Peyer's patch (tissue), 4 donors: Measurements from ENCODE around the gene JPH2. TPM values are rescaled to one million over a fixed set of nuclear protein-coding genes. Genes with fewer than 3 reads are reported as not detected.

ENCODE experiments used
- DNase-seq, 3 donors: peaks; one replicate each; pipeline ENCODE4 v3.0.0-alpha.2; 2017 to 2019
- H3K27ac ChIP-seq, 4 donors: fragments of 200-600 bp; sonication (generic); one replicate each; pipeline ENCODE4 v1.5.1; 2016 to 2019
- H3K27me3 ChIP-seq, 2 donors: fragments of 200-600 bp; sonication (generic); one replicate each; pipeline ENCODE4 v1.5.1; 2019
- H3K36me3 ChIP-seq, 3 donors: fragments of 200-600 bp; sonication (generic); one replicate each; pipeline ENCODE4 v1.5.1; 2016 to 2019
- H3K4me1 ChIP-seq, 4 donors: fragments of 200-600 bp; sonication (generic); one replicate each; pipeline ENCODE4 v1.5.1; 2016 to 2019
- H3K4me3 ChIP-seq, 4 donors: fragments of 200-600 bp; sonication (generic); 1 replicate in 3 of 4; 2 replicates in 1 of 4; pipeline ENCODE4 v1.5.1; 2016 to 2019; ENCODE audit warnings: mild to moderate bottlenecking in 1 of 4
- H3K9me3 ChIP-seq, 4 donors: fragments of 200-600 bp; sonication (generic); one replicate each; pipeline ENCODE4 v1.5.1; 2016 to 2019; ENCODE audit warnings: mild to moderate bottlenecking in 1 of 4
- POLR2A ChIP-seq, 2 donors: fragments of 450-650 bp; IDR thresholded peaks; one replicate each; pipeline ENCODE4 v1.5.1; 2017; ENCODE audit warnings: antibody characterized with exemption in 2 of 2, mild to moderate bottlenecking in 2 of 2, moderate library complexity in 2 of 2
- total RNA-seq, 4 donors: library from RNA; depleted of rRNA; stranded (reverse); fragments of >200 nt; gene quantifications; one replicate each; pipeline ENCODE4 v1.1.0, GENCODE V29; 2016
- TF ChIP-seq, protein P1 (sequence below), 6 experiments: fragments of 450-650 bp in 4 of 6; fragments of 200-600 bp in 2 of 6; sonication (generic) in 1 of 6; IDR thresholded peaks; one replicate each; pipeline ENCODE4 v1.5.1; 2017 to 2019; ENCODE audit warnings: antibody characterized with exemption in 6 of 6, mild to moderate bottlenecking in 3 of 6, moderate library complexity in 1 of 6

The JPH2 gene
- total RNA-seq, 4 donors from 2014 or later, result 1.2 to 8.0 (median 4.2) TPM

GRCh38 chr20:44117296-44118184, 69.4 kb downstream of the JPH2 start:
- H3K9me3 ChIP-seq, result no peaks in the 10 kb centered on the region
- TF ChIP-seq, protein P1, sequence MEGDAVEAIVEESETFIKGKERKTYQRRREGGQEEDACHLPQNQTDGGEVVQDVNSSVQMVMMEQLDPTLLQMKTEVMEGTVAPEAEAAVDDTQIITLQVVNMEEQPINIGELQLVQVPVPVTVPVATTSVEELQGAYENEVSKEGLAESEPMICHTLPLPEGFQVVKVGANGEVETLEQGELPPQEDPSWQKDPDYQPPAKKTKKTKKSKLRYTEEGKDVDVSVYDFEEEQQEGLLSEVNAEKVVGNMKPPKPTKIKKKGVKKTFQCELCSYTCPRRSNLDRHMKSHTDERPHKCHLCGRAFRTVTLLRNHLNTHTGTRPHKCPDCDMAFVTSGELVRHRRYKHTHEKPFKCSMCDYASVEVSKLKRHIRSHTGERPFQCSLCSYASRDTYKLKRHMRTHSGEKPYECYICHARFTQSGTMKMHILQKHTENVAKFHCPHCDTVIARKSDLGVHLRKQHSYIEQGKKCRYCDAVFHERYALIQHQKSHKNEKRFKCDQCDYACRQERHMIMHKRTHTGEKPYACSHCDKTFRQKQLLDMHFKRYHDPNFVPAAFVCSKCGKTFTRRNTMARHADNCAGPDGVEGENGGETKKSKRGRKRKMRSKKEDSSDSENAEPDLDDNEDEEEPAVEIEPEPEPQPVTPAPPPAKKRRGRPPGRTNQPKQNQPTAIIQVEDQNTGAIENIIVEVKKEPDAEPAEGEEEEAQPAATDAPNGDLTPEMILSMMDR (IDR thresholded peaks at IDR 0.05), result no peak
- no peak for TF ChIP-seq POLR2A (IDR thresholded peaks at IDR 0.05)
- H3K27ac ChIP-seq, result no peak overlapping the region
- H3K36me3 ChIP-seq, result no peaks in the 10 kb centered on the region
- no peaks in the 10 kb centered on the region for H3K27me3 ChIP-seq
- DNase-seq, result no peak
- no peak overlapping the region for H3K4me3 ChIP-seq
- no peaks in the 10 kb centered on the region for H3K4me1 ChIP-seq

GRCh38 chr20:44115762-44116644, 71.0 kb downstream of the JPH2 start:
- no peak overlapping the region for H3K27ac ChIP-seq
- H3K9me3 ChIP-seq, result no peaks in the 10 kb centered on the region
- no peak for DNase-seq
- no peaks in the 10 kb centered on the region for H3K4me1 ChIP-seq
- TF ChIP-seq POLR2A (IDR thresholded peaks at IDR 0.05), result no peak
- TF ChIP-seq, protein P1 (IDR thresholded peaks at IDR 0.05), result no peak
- H3K4me3 ChIP-seq, result no peak overlapping the region
- no peaks in the 10 kb centered on the region for H3K36me3 ChIP-seq
- H3K27me3 ChIP-seq, result no peaks in the 10 kb centered on the region

GRCh38 chr20:44115181-44115580, 71.8 kb downstream of the JPH2 start:
- Histone ChIP-seq H3K4me3 (no peak overlapping the region), H3K36me3 (no peaks in the 10 kb centered on the region), H3K27me3 (no peaks in the 10 kb centered on the region), H3K9me3 (no peaks in the 10 kb centered on the region), H3K27ac (no peak overlapping the region), H3K4me1 (no peaks in the 10 kb centered on the region)
- no peak for DNase-seq
- TF ChIP-seq, protein P1 (IDR thresholded peaks at IDR 0.05), result no peak
- no peak for TF ChIP-seq POLR2A (IDR thresholded peaks at IDR 0.05)

DNA sequence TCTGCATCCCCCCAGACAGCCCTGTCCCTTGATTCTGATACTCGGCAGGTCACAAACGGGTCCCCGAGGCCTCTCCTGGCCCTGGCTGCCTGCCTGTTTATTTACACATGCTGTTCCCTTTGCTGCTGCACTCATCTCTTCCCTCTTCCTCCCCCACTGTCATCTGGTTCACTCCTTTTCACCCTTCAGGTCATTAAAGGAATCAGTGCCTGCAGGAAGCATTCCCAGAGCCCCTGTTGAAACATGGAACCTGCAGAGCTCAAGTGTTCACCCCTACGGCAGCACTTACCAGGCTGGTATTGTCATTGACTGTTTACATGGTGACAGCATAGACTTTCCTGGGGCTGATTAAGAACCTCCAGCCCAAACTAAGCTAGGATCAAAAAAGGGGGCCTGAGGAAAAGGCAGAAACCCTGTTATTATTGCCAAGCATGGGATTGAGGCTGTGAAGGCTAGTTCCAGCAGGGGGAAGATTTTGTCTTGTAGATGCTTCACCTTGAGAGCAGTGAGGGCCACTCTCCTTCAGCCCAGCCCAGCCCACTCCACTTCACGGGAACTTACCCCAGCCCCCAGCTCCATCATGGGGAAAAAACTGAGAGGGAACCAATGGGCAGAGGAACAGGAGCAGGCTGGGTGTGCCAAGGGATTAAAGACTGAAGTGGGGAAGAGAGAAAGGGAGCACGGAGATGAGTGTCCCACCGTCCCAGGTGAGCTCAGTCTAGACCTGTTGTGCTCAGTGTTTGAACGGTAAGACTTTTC, 73.2 kb downstream of the JPH2 start:
- Histone ChIP-seq H3K4me1 (no peaks in the 10 kb centered on the region), H3K4me3 (no peak overlapping the region), H3K9me3 (no peaks in the 10 kb centered on the region), H3K27ac (no peak overlapping the region), H3K36me3 (no peaks in the 10 kb centered on the region), H3K27me3 (no peaks in the 10 kb centered on the region)
- no peak for DNase-seq
- TF ChIP-seq, protein P1 (IDR thresholded peaks at IDR 0.05), result no peak
- no peak for TF ChIP-seq POLR2A (IDR thresholded peaks at IDR 0.05)

GRCh38 chr20:44112889-44113617, 73.9 kb downstream of the JPH2 start:
- peaks cover 0 to 2% (median 0%) of the 10 kb centered on the region in 4 donors for H3K9me3 ChIP-seq
- no peaks in the 10 kb centered on the region for H3K4me1 ChIP-seq
- H3K36me3 ChIP-seq, result no peaks in the 10 kb centered on the region
- no peak overlapping the region for H3K4me3 ChIP-seq
- H3K27ac ChIP-seq, result no peak overlapping the region
- no peaks in the 10 kb centered on the region for H3K27me3 ChIP-seq
- DNase-seq, result no peak
- TF ChIP-seq, protein P1 (IDR thresholded peaks at IDR 0.05), result no peak
- TF ChIP-seq POLR2A (IDR thresholded peaks at IDR 0.05), result no peak
